Measurements from ENCODE around the gene CYTH2. TPM values are rescaled to one million over a fixed set of nuclear protein-coding genes. Genes with fewer than 3 reads are reported as not detected.

The CYTH2 gene
- total and polyA plus RNA-seq, 9 of the 15 experiments (the other 6 are each of a cell fraction or from before 2014, with no cell fraction given), result 1.8 to 45.2 (median 23.8) TPM

- TF ChIP-seq ZNF395 (CRISPR knock-in tag; IDR thresholded peaks at IDR 0.05) (no peak), ZBTB2 (IDR thresholded peaks at IDR 0.05) (0 out of 2 replicates have a peak, but pooled peaks have one; percentile 38), ZNF668 (CRISPR knock-in tag; IDR thresholded peaks at IDR 0.05) (no peak), ZNF707 (CRISPR knock-in tag; conservative IDR thresholded peaks at IDR 0.05) (no peak), BCLAF1 (IDR thresholded peaks at IDR 0.05; ENCODE audit: borderline replicate concordance in 1 of 2, control insufficient read depth in 1 of 2, low read depth in 2 of 2, low read length in 1 of 2) (no peak), E2F8 (IDR thresholded peaks at IDR 0.05; ENCODE audit: low read depth, partially characterized antibody) (no peak), MECOM (CRISPR knock-in tag; IDR thresholded peaks at IDR 0.05) (no peak), DPF2 (IDR thresholded peaks at IDR 0.05) (no peak), PRPF4 (IDR thresholded peaks at IDR 0.05; ENCODE audit: insufficient read depth, low read depth, low read length, poor library complexity, severe bottlenecking) (no peak), CBFB (CRISPR knock-in tag; IDR thresholded peaks at IDR 0.05) (no peak), UBTF (IDR thresholded peaks at IDR 0.05; ENCODE audit: borderline replicate concordance in 1 of 2, low read depth in 2 of 2, low read length in 2 of 2) (no peak), TAF15 (IDR thresholded peaks at IDR 0.05; ENCODE audit: low read depth, low read length) (no peak), GTF2E2 (tag; IDR thresholded peaks at IDR 0.05) (no peak)
These were observed 44.3 kb downstream of the CYTH2 start (continued) for GRCh38 chr19:48513289-48514122.

Data from K562 (cell line).